DOHH2 (cell line): ENCODE measurements around the gene TREML2.

Experiments used
- EZH2phosphoT487 ChIP-seq: fragments of 200-600 bp; sonication (generic); IDR thresholded peaks from 2 replicates; pipeline ENCODE4 v1.6.1; 2017; ENCODE audit warnings: borderline replicate concordance, mild to moderate bottlenecking, antibody characterized with exemption, low read length, moderate library complexity, mixed read lengths
- TF ChIP-seq, protein P1 (sequence below): fragments of 200-600 bp; sonication (generic); IDR thresholded peaks from one replicate; pipeline ENCODE4 v1.5.1; 2014; ENCODE audit warnings: antibody characterized with exemption, mild to moderate bottlenecking, low read depth, low read length; ENCODE audit not compliant: poor library complexity, severe bottlenecking

DNA sequence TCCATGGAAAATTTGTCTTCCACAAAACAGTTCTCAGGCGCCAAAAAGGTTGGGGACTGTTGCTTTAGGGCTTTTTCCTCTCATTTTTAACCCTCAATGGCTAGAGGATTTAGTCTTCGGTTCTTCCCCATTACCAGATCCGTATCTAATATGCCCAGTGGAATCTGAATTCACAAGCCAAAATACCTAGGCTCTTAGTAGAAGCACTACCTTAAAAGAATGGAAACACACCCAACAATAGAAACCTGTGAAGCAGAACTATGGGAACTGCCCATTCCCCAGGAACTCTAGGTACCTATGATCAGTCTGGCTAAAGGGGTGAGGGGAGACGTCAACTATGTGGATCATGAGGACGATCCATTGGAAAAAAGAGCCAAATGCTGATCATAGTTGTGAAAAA is 30.3 kb upstream of the TREML2 start:
- TF ChIP-seq, protein P1, sequence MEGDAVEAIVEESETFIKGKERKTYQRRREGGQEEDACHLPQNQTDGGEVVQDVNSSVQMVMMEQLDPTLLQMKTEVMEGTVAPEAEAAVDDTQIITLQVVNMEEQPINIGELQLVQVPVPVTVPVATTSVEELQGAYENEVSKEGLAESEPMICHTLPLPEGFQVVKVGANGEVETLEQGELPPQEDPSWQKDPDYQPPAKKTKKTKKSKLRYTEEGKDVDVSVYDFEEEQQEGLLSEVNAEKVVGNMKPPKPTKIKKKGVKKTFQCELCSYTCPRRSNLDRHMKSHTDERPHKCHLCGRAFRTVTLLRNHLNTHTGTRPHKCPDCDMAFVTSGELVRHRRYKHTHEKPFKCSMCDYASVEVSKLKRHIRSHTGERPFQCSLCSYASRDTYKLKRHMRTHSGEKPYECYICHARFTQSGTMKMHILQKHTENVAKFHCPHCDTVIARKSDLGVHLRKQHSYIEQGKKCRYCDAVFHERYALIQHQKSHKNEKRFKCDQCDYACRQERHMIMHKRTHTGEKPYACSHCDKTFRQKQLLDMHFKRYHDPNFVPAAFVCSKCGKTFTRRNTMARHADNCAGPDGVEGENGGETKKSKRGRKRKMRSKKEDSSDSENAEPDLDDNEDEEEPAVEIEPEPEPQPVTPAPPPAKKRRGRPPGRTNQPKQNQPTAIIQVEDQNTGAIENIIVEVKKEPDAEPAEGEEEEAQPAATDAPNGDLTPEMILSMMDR = no peak
- TF ChIP-seq EZH2phosphoT487 = no peak
